ENCODE data around the gene GCM1.

GCM1 gene

GRCh38 chr6:53104916-53105315 is 43.7 kb downstream of the GCM1 start:
- Histone ChIP-seq H3K27me3 (ENCODE audit: control insufficient read depth in 1 of 2, insufficient read depth in 1 of 2, low read length in 2 of 2) (no peaks in the 10 kb centered on the region), H3K27ac (ENCODE audit: low read length, poor library complexity, severe bottlenecking) (no peak overlapping the region), H3K4me2 (ENCODE audit: low read length, poor library complexity, severe bottlenecking) (no peak overlapping the region), H3K14ac (ENCODE audit: low read length in 2 of 2) (no peak overlapping the region), H3K79me1 (replicated peaks; ENCODE audit: low read length, poor library complexity, severe bottlenecking) (no peaks in the 10 kb centered on the region), H2AK5ac (ENCODE audit: low read length, severe bottlenecking) (peak overlapping the region; percentile 62), H3K4me1 (ENCODE audit: control insufficient read depth, insufficient read depth, low read depth, low read length) (peaks cover 3% of the 10 kb centered on the region), H3K4me3 (ENCODE audit: insufficient read depth in 1 of 2, low read depth in 1 of 2, low read length in 2 of 2) (no peak overlapping the region), H3K36me3 (ENCODE audit: control insufficient read depth in 1 of 2, insufficient read depth in 2 of 2, low read depth in 1 of 2, low read length in 2 of 2) (peaks cover 10 to 39% of the 10 kb centered on the region in 2 experiments), H2BK5ac (ENCODE audit: low read depth, low read length, poor library complexity, severe bottlenecking) (no peak overlapping the region), H3K23ac (ENCODE audit: low read length in 2 of 2) (no peak overlapping the region), H4K8ac (ENCODE audit: low read length) (no peak overlapping the region), H3K18ac (ENCODE audit: low read depth in 1 of 2, low read length in 2 of 2) (no peak overlapping the region), H3K9me3 (ENCODE audit: control insufficient read depth, low read length) (no peaks in the 10 kb centered on the region), H2BK12ac (ENCODE audit: low read length in 2 of 2) (no peak overlapping the region), H4K91ac (ENCODE audit: low read length) (no peak overlapping the region), H2BK120ac (ENCODE audit: low read depth, low read length) (no peak overlapping the region), H2AFZ (ENCODE audit: low read depth, low read length) (no peak overlapping the region), H2BK15ac (ENCODE audit: low read depth, poor library complexity, severe bottlenecking) (no peak overlapping the region), H3K9ac (ENCODE audit: low read length) (no peak overlapping the region), H3K4ac (ENCODE audit: low read depth in 1 of 2, low read length in 2 of 2) (no peak overlapping the region)
- no peak for DNase-seq

GRCh38 chr6:53103993-53104675 is 44.5 kb downstream of the GCM1 start:
- Histone ChIP-seq H2BK15ac (ENCODE audit: low read depth, poor library complexity, severe bottlenecking) (no peak overlapping the region), H2BK5ac (ENCODE audit: low read depth, low read length, poor library complexity, severe bottlenecking) (no peak overlapping the region), H2AFZ (ENCODE audit: low read depth, low read length) (no peak overlapping the region), H2BK120ac (ENCODE audit: low read depth, low read length) (no peak overlapping the region), H3K23ac (ENCODE audit: low read length in 2 of 2) (no peak overlapping the region), H3K4me2 (ENCODE audit: low read length, poor library complexity, severe bottlenecking) (no peak overlapping the region), H3K27me3 (ENCODE audit: control insufficient read depth in 1 of 2, insufficient read depth in 1 of 2, low read length in 2 of 2) (no peaks in the 10 kb centered on the region), H3K79me1 (replicated peaks; ENCODE audit: low read length, poor library complexity, severe bottlenecking) (no peaks in the 10 kb centered on the region), H3K4me3 (ENCODE audit: insufficient read depth in 1 of 2, low read depth in 1 of 2, low read length in 2 of 2) (no peak overlapping the region), H4K91ac (ENCODE audit: low read length) (no peak overlapping the region), H3K27ac (ENCODE audit: low read length, poor library complexity, severe bottlenecking) (no peak overlapping the region), H3K9me3 (ENCODE audit: control insufficient read depth, low read length) (no peaks in the 10 kb centered on the region), H2AK5ac (ENCODE audit: low read length, severe bottlenecking) (no peak overlapping the region), H2BK12ac (ENCODE audit: low read length in 2 of 2) (no peak overlapping the region), H3K36me3 (ENCODE audit: control insufficient read depth in 1 of 2, insufficient read depth in 2 of 2, low read depth in 1 of 2, low read length in 2 of 2) (peaks cover 15 to 47% of the 10 kb centered on the region in 2 experiments), H3K18ac (ENCODE audit: low read depth in 1 of 2, low read length in 2 of 2) (no peak overlapping the region), H3K9ac (ENCODE audit: low read length) (no peak overlapping the region), H3K4me1 (ENCODE audit: control insufficient read depth, insufficient read depth, low read depth, low read length) (peaks cover 3% of the 10 kb centered on the region), H3K4ac (ENCODE audit: low read depth in 1 of 2, low read length in 2 of 2) (no peak overlapping the region), H3K14ac (ENCODE audit: low read length in 2 of 2) (no peak overlapping the region), H4K8ac (ENCODE audit: low read length) (no peak overlapping the region)
- WGBS, result 98% methylated on average over 3 of the region's 3 CpGs
- peak; percentile 31 for DNase-seq

DNA sequence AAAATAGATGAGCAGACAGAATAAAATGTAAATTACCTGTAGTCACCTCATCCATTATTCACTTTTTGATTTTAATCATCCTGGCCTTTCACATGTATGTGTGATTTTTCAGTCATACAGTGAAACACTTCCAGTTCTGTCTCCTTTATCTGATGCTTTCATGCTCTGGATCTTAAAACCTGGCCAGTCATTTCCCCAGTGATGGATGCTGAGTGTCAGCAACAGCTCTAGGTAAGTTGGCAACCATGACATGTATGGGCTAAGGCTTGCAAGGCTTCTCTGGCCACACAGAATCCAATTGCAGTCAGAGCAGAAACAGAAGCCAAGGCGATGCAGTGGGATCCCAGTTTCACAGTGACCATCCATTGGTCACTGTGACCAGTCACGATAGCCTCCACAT is 47.6 kb downstream of the GCM1 start:
- H2BK12ac ChIP-seq (ENCODE audit: low read length in 2 of 2), result no peak overlapping the region
- H3K27ac ChIP-seq (ENCODE audit: low read length, poor library complexity, severe bottlenecking), result no peak overlapping the region
- H3K4me2 ChIP-seq (ENCODE audit: low read length, poor library complexity, severe bottlenecking), result no peak overlapping the region
- 100% methylated on average over 1 of the region's 2 CpGs for WGBS
- no peaks in the 10 kb centered on the region for H3K4me1 ChIP-seq (ENCODE audit: control insufficient read depth, insufficient read depth, low read depth, low read length)
- DNase-seq, result no peak
- H2BK15ac ChIP-seq (ENCODE audit: low read depth, poor library complexity, severe bottlenecking), result no peak overlapping the region
- peaks cover 21 to 76% of the 10 kb centered on the region in 2 experiments for H3K36me3 ChIP-seq (ENCODE audit: control insufficient read depth in 1 of 2, insufficient read depth in 2 of 2, low read depth in 1 of 2, low read length in 2 of 2)
- H2AK5ac ChIP-seq (ENCODE audit: low read length, severe bottlenecking), result no peak overlapping the region
- no peak overlapping the region for H4K91ac ChIP-seq (ENCODE audit: low read length)
- H3K4me3 ChIP-seq (ENCODE audit: insufficient read depth in 1 of 2, low read depth in 1 of 2, low read length in 2 of 2), result no peak overlapping the region
- no peak overlapping the region for H3K23ac ChIP-seq (ENCODE audit: low read length in 2 of 2)
- H3K4ac ChIP-seq (ENCODE audit: low read depth in 1 of 2, low read length in 2 of 2), result no peak overlapping the region
- no peak overlapping the region for H2BK5ac ChIP-seq (ENCODE audit: low read depth, low read length, poor library complexity, severe bottlenecking)
- H4K8ac ChIP-seq (ENCODE audit: low read length), result no peak overlapping the region
- H3K18ac ChIP-seq (ENCODE audit: low read depth in 1 of 2, low read length in 2 of 2), result no peak overlapping the region
- H3K9ac ChIP-seq (ENCODE audit: low read length), result no peak overlapping the region
- H3K14ac ChIP-seq (ENCODE audit: low read length in 2 of 2), result no peak overlapping the region
- H2BK120ac ChIP-seq (ENCODE audit: low read depth, low read length), result no peak overlapping the region
- no peaks in the 10 kb centered on the region for H3K27me3 ChIP-seq (ENCODE audit: control insufficient read depth in 1 of 2, insufficient read depth in 1 of 2, low read length in 2 of 2)
- H3K79me1 ChIP-seq (replicated peaks; ENCODE audit: low read length, poor library complexity, severe bottlenecking), result no peaks in the 10 kb centered on the region
- H3K9me3 ChIP-seq (ENCODE audit: control insufficient read depth, low read length), result no peaks in the 10 kb centered on the region
- H2AFZ ChIP-seq (ENCODE audit: low read depth, low read length), result no peak overlapping the region

- Histone ChIP-seq H2BK15ac (ENCODE audit: low read depth, poor library complexity, severe bottlenecking) (no peak overlapping the region), H3K23ac (ENCODE audit: low read length in 2 of 2) (no peak overlapping the region)
Observed at GRCh38 chr6:53100561-53100960, 48.1 kb downstream of the GCM1 start.

More at GRCh38 chr6:53100561-53100960, 48.1 kb downstream of the GCM1 start:
- Histone ChIP-seq H2AFZ (ENCODE audit: low read depth, low read length) (no peak overlapping the region), H2AK5ac (ENCODE audit: low read length, severe bottlenecking) (no peak overlapping the region), H4K91ac (ENCODE audit: low read length) (no peak overlapping the region), H3K14ac (ENCODE audit: low read length in 2 of 2) (no peak overlapping the region), H3K9me3 (ENCODE audit: control insufficient read depth, low read length) (no peaks in the 10 kb centered on the region), H3K4me1 (ENCODE audit: control insufficient read depth, insufficient read depth, low read depth, low read length) (no peaks in the 10 kb centered on the region), H3K18ac (ENCODE audit: low read depth in 1 of 2, low read length in 2 of 2) (no peak overlapping the region), H3K27ac (ENCODE audit: low read length, poor library complexity, severe bottlenecking) (no peak overlapping the region), H3K4me2 (ENCODE audit: low read length, poor library complexity, severe bottlenecking) (no peak overlapping the region), H2BK12ac (ENCODE audit: low read length in 2 of 2) (no peak overlapping the region), H4K8ac (ENCODE audit: low read length) (no peak overlapping the region), H3K4me3 (ENCODE audit: insufficient read depth in 1 of 2, low read depth in 1 of 2, low read length in 2 of 2) (no peak overlapping the region), H3K27me3 (ENCODE audit: control insufficient read depth in 1 of 2, insufficient read depth in 1 of 2, low read length in 2 of 2) (no peaks in the 10 kb centered on the region), H2BK5ac (ENCODE audit: low read depth, low read length, poor library complexity, severe bottlenecking) (no peak overlapping the region), H3K79me1 (replicated peaks; ENCODE audit: low read length, poor library complexity, severe bottlenecking) (no peaks in the 10 kb centered on the region), H3K9ac (ENCODE audit: low read length) (no peak overlapping the region), H3K36me3 (ENCODE audit: control insufficient read depth in 1 of 2, insufficient read depth in 2 of 2, low read depth in 1 of 2, low read length in 2 of 2) (peaks cover 21 to 81% of the 10 kb centered on the region in 2 experiments), H2BK120ac (ENCODE audit: low read depth, low read length) (no peak overlapping the region), H3K4ac (ENCODE audit: low read depth in 1 of 2, low read length in 2 of 2) (no peak overlapping the region)
- no peak for DNase-seq
- no CpG with 5 or more reads among the region's 2 CpGs for WGBS

All from mesenchymal stem cell (in vitro differentiated cells and primary cell).